Keratinocyte (primary cell): Measurements from ENCODE around the gene PRKCA. TPM values are rescaled to one million over a fixed set of nuclear protein-coding genes. Genes with fewer than 3 reads are reported as not detected.
"Not testable (repeated sequence)": the region's sequence is repeated elsewhere in the genome, so short reads cannot be mapped to it uniquely, and the experiment has no call there.

Source experiments
- DNase-seq: peaks from one replicate; pipeline ENCODE4 v3.0.0-alpha.2; 2011; ENCODE audit warnings: low read depth, missing footprints, low spot score
- FAIRE-seq: peaks from 2 replicates; lab custom pipeline; 2011; peaks lifted over from hg19 to GRCh38; lab: Jason Lieb, UNC
- H2AFZ ChIP-seq: 2 replicates; pipeline ENCODE4 v1.6.0; 2012; ENCODE audit warnings: low read length, control low read depth, inconsistent platforms; ENCODE audit not compliant: control insufficient read depth
- H3K27ac ChIP-seq: 2 replicates; pipeline ENCODE4 v1.5.1; 2011; ENCODE audit warnings: low read length; ENCODE audit not compliant: control insufficient read depth, insufficient read depth
- H3K27me3 ChIP-seq: 3 replicates; pipeline ENCODE4 v1.6.0; 2011; ENCODE audit warnings: low read length; ENCODE audit not compliant: control insufficient read depth, insufficient read depth; ENCODE audit errors: extremely low read depth
- H3K36me3 ChIP-seq, 2 experiments: 2 replicates in 1 of 2; 3 replicates in 1 of 2; pipeline ENCODE4 v1.5.1; 2011; ENCODE audit warnings: low read length in 2 of 2, mild to moderate bottlenecking in 1 of 2; ENCODE audit not compliant: control insufficient read depth in 2 of 2, insufficient read depth in 2 of 2; ENCODE audit errors: extremely low read depth in 1 of 2
- H3K4me1 ChIP-seq: 3 replicates; pipeline ENCODE4 v1.5.1; 2011; ENCODE audit warnings: low read length; ENCODE audit not compliant: control insufficient read depth, insufficient read depth; ENCODE audit errors: extremely low read depth
- H3K4me2 ChIP-seq: 3 replicates; pipeline ENCODE4 v1.6.0; 2011; ENCODE audit warnings: low read depth, low read length; ENCODE audit not compliant: control insufficient read depth, insufficient read depth; ENCODE audit errors: extremely low read depth
- H3K4me3 ChIP-seq, 3 experiments: fragments of 200-600 bp in 1 of 3; sonication (generic) in 1 of 3; 2 replicates in 2 of 3; 3 replicates in 1 of 3; pipeline ENCODE4 v1.5.1; 2011 to 2016; ENCODE audit warnings: low read length in 3 of 3, mild to moderate bottlenecking in 3 of 3, control low read depth in 2 of 3, inconsistent platforms in 1 of 3, low read depth in 1 of 3, mixed read lengths in 1 of 3, mixed run types in 1 of 3, moderate library complexity in 1 of 3; ENCODE audit not compliant: control insufficient read depth in 2 of 3, insufficient read depth in 2 of 3; ENCODE audit errors: extremely low read depth in 1 of 3
- H3K79me2 ChIP-seq: 2 replicates; pipeline ENCODE4 v1.6.0; 2012; ENCODE audit warnings: low read length; ENCODE audit not compliant: control insufficient read depth, insufficient read depth
- H3K9ac ChIP-seq: 3 replicates; pipeline ENCODE4 v1.6.0; 2011; ENCODE audit warnings: low read length; ENCODE audit not compliant: control insufficient read depth, insufficient read depth; ENCODE audit errors: extremely low read depth
- H3K9me1 ChIP-seq: 3 replicates; pipeline ENCODE4 v1.6.0; 2011; ENCODE audit warnings: low read length; ENCODE audit not compliant: control insufficient read depth, insufficient read depth; ENCODE audit errors: extremely low read depth
- H3K9me3 ChIP-seq: 2 replicates; pipeline ENCODE4 v1.5.1; 2012; ENCODE audit warnings: low read depth, low read length; ENCODE audit not compliant: control insufficient read depth
- H4K20me1 ChIP-seq: 3 replicates; pipeline ENCODE4 v1.6.0; 2011; ENCODE audit warnings: low read length; ENCODE audit not compliant: control insufficient read depth, insufficient read depth; ENCODE audit errors: extremely low read depth
- EZH2 ChIP-seq: IDR thresholded peaks from one replicate; pipeline ENCODE4 v1.6.1; 2012; ENCODE audit warnings: inconsistent platforms, mild to moderate bottlenecking, low read length, moderate library complexity
- dilution Hi-C: fragments of 300-500 bp; cut with MboI; formaldehyde crosslinking; loops from one replicate; pipeline ENCODE4 v1.7.0; 2020; ENCODE audit warnings: low sequenced_read_pairs; ENCODE audit not compliant: extremely low pct_ligation_motif_present
- polyA plus RNA-seq, 5 experiments: library from polyadenylated mRNA; depleted of rRNA in 3 of 5; stranded (reverse) in 3 of 5; stranded (forward) in 1 of 5; unstranded in 1 of 5; fragments of >200 nt; gene quantifications; 1 replicate in 1 of 5; 2 replicates in 3 of 5; 3 replicates in 1 of 5; pipeline versions ENCODE4 v1.2.1 to v1.2.3, GENCODE V29; 2011 to 2012; ENCODE audit warnings: missing spikeins in 2 of 5, low read depth in 1 of 5, low replicate concordance in 1 of 5
- TF ChIP-seq, protein P1 (sequence below), 3 experiments: IDR thresholded peaks in 1 of 3; conservative IDR thresholded peaks in 1 of 3; optimal IDR thresholded peaks in 1 of 3; 2 replicates in 2 of 3; 3 replicates in 1 of 3; pipeline versions ENCODE3 to v1.5.1; 2011; ENCODE audit warnings: low read length in 3 of 3, mild to moderate bottlenecking in 3 of 3, moderate library complexity in 2 of 3, control low read depth in 1 of 3, inconsistent platforms in 1 of 3; ENCODE audit not compliant: insufficient read depth in 2 of 3; ENCODE audit errors: extremely low read depth in 1 of 3

PRKCA gene
- polyA plus RNA-seq, 1 donor (not counting 4 experiments of a cell fraction or from before 2014, with no cell fraction given): 3.6 TPM

DNA sequence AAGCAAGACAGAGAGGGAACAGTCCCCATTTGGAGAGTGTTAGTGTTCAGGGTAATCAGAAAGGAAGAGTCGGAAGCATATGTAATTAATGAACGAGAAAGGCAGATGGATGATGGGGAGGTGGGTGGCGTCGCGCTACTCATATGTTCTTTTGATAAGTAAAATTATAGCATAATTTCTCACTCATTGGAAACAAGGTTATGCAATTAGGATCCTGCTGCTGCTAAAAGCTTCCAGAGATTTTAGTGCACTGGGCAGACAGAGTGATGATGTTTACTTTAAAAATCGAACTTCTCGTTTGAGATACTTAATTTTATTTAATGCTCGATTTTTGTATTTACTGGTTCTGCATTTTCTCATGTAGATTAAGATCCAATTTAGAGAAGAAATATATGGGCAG is 96.2 kb downstream of the PRKCA start:
- no peaks in the 10 kb centered on the region for H3K9me1 ChIP-seq
- TF ChIP-seq, protein P1, sequence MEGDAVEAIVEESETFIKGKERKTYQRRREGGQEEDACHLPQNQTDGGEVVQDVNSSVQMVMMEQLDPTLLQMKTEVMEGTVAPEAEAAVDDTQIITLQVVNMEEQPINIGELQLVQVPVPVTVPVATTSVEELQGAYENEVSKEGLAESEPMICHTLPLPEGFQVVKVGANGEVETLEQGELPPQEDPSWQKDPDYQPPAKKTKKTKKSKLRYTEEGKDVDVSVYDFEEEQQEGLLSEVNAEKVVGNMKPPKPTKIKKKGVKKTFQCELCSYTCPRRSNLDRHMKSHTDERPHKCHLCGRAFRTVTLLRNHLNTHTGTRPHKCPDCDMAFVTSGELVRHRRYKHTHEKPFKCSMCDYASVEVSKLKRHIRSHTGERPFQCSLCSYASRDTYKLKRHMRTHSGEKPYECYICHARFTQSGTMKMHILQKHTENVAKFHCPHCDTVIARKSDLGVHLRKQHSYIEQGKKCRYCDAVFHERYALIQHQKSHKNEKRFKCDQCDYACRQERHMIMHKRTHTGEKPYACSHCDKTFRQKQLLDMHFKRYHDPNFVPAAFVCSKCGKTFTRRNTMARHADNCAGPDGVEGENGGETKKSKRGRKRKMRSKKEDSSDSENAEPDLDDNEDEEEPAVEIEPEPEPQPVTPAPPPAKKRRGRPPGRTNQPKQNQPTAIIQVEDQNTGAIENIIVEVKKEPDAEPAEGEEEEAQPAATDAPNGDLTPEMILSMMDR (optimal IDR thresholded peaks at IDR 0.05 in 1 of 3, IDR thresholded peaks at IDR 0.05 in 1 of 3, conservative IDR thresholded peaks at IDR 0.05 in 1 of 3; ENCODE audit: extremely low read depth in 1 of 3, insufficient read depth in 2 of 3, low read length in 3 of 3): no peak
- no peak for TF ChIP-seq EZH2
- no peak overlapping the region for H3K9ac ChIP-seq
- no peaks in the 10 kb centered on the region for H3K27me3 ChIP-seq
- H3K9me3 ChIP-seq: no peaks in the 10 kb centered on the region
- H3K27ac ChIP-seq: no peak overlapping the region
- FAIRE-seq (no peak), DNase-seq (no peak)
- dilution Hi-C loops: no loop called here
- H4K20me1 ChIP-seq: no peaks in the 10 kb centered on the region
- H3K79me2 ChIP-seq: peaks cover 3% of the 10 kb centered on the region
- H2AFZ ChIP-seq: no peak overlapping the region
- peaks cover under 1% of the 10 kb centered on the region for H3K4me1 ChIP-seq
- H3K4me3 ChIP-seq: no peak overlapping the region
- H3K36me3 ChIP-seq: no peaks in the 10 kb centered on the region
- H3K4me2 ChIP-seq: no peak overlapping the region

DNA sequence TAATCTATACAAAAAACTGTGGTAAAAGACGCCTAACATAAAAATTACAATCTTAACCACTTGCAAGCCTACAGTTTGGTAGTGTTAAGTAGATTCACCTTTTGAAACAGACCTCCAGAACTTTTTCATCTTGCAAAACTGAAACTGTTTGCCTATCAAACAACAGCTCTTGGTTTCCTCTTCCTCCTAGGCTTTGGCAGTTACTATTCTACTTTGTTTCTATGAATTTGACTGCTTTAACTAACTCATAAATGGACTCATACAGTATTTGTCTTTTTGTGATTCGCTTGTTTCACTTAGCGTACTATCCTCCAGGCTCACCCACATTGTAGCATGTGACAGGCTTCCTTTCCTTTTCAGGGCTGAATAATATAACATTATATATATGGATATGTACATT is 97.0 kb downstream of the PRKCA start:
- dilution Hi-C loops: no loop called here
- DNase-seq: no peak
- FAIRE-seq: no peak
- Histone ChIP-seq H3K9me1 (no peaks in the 10 kb centered on the region), H4K20me1 (no peaks in the 10 kb centered on the region), H3K9ac (no peak overlapping the region), H3K27me3 (no peaks in the 10 kb centered on the region), H3K4me3 (no peak overlapping the region), H3K9me3 (no peaks in the 10 kb centered on the region), H3K36me3 (no peaks in the 10 kb centered on the region), H3K4me2 (no peak overlapping the region), H3K4me1 (peaks cover 9% of the 10 kb centered on the region), H2AFZ (no peak overlapping the region), H3K27ac (no peak overlapping the region), H3K79me2 (peaks cover 3% of the 10 kb centered on the region)
- no peak for TF ChIP-seq EZH2
- TF ChIP-seq, protein P1 (optimal IDR thresholded peaks at IDR 0.05 in 1 of 3, IDR thresholded peaks at IDR 0.05 in 1 of 3, conservative IDR thresholded peaks at IDR 0.05 in 1 of 3; ENCODE audit: extremely low read depth in 1 of 3, insufficient read depth in 2 of 3, low read length in 3 of 3): no peak

DNA sequence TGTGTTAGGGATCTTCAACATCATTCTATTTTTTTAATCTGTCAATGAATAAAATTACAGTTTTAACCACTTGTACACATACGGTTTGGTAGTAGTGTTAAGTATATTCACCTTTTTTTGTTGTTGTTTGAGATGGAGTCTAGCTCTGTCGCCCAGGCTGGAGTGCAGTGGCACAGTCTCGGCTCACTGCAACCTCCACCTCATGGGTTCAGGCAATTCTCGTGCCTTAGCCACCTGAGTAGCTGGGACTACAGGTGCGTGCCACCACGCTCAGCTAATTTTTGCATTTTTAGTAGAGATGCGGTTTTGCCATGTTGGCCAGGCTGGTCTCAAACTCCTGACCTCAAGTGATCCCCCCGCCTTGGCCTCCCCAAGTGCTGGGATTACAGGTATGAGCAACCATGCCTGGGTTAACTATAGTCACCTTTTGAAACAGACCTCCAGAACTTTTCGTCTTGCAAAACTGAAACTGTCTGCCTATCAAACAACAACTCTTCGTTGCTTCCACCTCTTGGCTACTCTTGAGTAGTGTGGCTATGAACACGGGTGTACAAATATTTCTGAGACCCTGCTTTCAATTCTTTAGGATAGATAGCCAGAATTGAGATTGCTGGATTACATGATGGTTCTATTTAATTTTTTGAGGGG is 97.8 kb downstream of the PRKCA start:
- H3K9ac ChIP-seq, H4K20me1 ChIP-seq, FAIRE-seq, H3K36me3 ChIP-seq, H3K4me1 ChIP-seq, H3K9me3 ChIP-seq, dilution Hi-C loops, H2AFZ ChIP-seq, H3K4me3 ChIP-seq, DNase-seq, H3K27me3 ChIP-seq, H3K4me2 ChIP-seq, H3K27ac ChIP-seq, H3K79me2 ChIP-seq, H3K9me1 ChIP-seq: not testable (repeated sequence)
